Measurements from ENCODE around the gene KCNQ1. TPM values are rescaled to one million over a fixed set of nuclear protein-coding genes. Genes with fewer than 3 reads are reported as not detected.

Gene KCNQ1
- total and polyA plus RNA-seq, 2 of the 13 experiments (the other 11 are each of a cell fraction or from before 2014, with no cell fraction given) = 0.02 to 0.08 TPM

DNA sequence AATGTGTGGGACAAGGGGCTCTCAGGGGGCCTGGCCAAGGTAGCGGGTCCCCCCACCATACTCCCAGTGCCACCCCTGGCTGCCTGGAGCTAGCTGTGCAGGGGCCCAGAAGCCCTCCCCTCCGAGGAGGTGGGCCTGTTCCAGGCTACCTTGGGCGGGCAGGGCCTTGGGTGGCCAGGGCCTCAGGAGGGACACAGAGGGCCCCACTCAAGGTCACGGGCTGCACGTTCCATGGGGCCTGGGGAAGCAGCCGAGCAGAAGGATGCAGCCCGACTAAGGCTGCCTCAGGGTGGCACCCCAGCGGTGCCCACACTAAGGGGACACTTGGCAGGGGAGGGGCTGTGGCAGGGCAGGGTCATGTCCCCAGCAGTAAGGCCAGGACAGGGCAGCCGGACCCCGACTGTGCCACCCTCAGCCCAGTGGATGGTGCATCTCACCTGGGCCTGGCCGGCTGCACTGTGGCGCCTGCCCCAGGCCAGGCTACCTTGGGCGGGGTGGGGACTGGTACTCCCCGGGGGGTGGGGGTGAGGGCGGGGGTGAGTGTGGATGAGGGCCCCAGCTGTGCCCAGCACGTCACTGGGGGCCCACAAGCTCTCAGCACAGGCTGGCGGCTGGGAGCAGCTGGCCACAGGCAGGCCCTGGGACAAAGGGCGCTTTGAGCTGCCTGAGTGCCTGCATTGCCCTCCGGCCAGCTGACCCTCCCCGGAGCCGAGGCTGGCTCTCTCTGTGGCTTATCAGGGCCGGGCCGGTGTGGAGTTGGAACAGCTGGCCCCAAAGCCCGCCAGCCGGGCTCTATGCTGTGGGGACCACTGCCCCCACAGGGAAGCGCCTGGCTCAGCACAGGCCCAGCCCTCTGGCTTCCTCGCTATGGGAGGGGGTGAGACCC lies 117.1 kb downstream of the KCNQ1 start (continued):
- no peak for TF ChIP-seq RARG (CRISPR knock-in tag; IDR thresholded peaks at IDR 0.05; ENCODE audit: low read depth)
- TF ChIP-seq HNRNPLL (IDR thresholded peaks at IDR 0.05; ENCODE audit: low read depth, low read length, poor library complexity, severe bottlenecking) = peak; percentile 24
- TF ChIP-seq NFATC3 (CRISPR knock-in tag; IDR thresholded peaks at IDR 0.05) = no peak
- TF ChIP-seq, protein P1, sequence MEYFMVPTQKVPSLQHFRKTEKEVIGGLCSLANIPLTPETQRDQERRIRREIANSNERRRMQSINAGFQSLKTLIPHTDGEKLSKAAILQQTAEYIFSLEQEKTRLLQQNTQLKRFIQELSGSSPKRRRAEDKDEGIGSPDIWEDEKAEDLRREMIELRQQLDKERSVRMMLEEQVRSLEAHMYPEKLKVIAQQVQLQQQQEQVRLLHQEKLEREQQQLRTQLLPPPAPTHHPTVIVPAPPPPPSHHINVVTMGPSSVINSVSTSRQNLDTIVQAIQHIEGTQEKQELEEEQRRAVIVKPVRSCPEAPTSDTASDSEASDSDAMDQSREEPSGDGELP (IDR thresholded peaks at IDR 0.05; ENCODE audit: borderline replicate concordance, low read depth) = peak; percentile 97
- no peak for TF ChIP-seq SRSF4 (IDR thresholded peaks at IDR 0.05; ENCODE audit: low read depth, low read length, poor library complexity, severe bottlenecking)
- no peak for TF ChIP-seq ZFP36 (IDR thresholded peaks at IDR 0.05; ENCODE audit: borderline replicate concordance, low read depth, low read length, partially characterized antibody)
- no peak for TF ChIP-seq ZNF720 (CRISPR knock-in tag; IDR thresholded peaks at IDR 0.05)
- TF ChIP-seq ZSCAN22 (CRISPR knock-in tag; IDR thresholded peaks at IDR 0.05) = no peak
- TF ChIP-seq, protein P2, sequence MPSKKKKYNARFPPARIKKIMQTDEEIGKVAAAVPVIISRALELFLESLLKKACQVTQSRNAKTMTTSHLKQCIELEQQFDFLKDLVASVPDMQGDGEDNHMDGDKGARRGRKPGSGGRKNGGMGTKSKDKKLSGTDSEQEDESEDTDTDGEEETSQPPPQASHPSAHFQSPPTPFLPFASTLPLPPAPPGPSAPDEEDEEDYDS (CRISPR knock-in tag; IDR thresholded peaks at IDR 0.05) = no peak; the same call in 1 of the 2 replicates
- TF ChIP-seq, protein P3, sequence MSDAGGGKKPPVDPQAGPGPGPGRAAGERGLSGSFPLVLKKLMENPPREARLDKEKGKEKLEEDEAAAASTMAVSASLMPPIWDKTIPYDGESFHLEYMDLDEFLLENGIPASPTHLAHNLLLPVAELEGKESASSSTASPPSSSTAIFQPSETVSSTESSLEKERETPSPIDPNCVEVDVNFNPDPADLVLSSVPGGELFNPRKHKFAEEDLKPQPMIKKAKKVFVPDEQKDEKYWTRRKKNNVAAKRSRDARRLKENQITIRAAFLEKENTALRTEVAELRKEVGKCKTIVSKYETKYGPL (CRISPR knock-in tag; IDR thresholded peaks at IDR 0.05) = no peak
- TF ChIP-seq, protein P4, sequence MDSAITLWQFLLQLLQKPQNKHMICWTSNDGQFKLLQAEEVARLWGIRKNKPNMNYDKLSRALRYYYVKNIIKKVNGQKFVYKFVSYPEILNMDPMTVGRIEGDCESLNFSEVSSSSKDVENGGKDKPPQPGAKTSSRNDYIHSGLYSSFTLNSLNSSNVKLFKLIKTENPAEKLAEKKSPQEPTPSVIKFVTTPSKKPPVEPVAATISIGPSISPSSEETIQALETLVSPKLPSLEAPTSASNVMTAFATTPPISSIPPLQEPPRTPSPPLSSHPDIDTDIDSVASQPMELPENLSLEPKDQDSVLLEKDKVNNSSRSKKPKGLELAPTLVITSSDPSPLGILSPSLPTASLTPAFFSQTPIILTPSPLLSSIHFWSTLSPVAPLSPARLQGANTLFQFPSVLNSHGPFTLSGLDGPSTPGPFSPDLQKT (CRISPR knock-in tag; IDR thresholded peaks at IDR 0.05; ENCODE audit: borderline replicate concordance) = no peak
- no peak for TF ChIP-seq SIX4 (CRISPR knock-in tag; IDR thresholded peaks at IDR 0.05)
- TF ChIP-seq, protein P5, sequence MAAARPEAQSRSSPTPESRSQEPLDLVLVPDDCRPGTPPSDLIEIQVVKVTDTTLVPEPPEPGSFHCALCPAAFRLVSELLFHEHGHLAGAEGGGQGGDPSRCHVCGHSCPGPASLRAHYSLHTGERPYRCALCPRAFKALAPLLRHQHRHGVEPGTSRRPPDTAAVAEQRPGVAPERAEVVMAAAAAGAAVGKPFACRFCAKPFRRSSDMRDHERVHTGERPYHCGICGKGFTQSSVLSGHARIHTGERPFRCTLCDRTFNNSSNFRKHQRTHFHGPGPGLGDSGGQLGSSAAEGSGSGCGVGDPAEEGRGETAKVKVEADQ (CRISPR knock-in tag; IDR thresholded peaks at IDR 0.05; ENCODE audit: borderline replicate concordance) = 0 out of 2 replicates have a peak, but pooled peaks have one; percentile 22
- no peak for TF ChIP-seq NR1H2 (CRISPR knock-in tag; IDR thresholded peaks at IDR 0.05; ENCODE audit: borderline replicate concordance, low read depth)
- TF ChIP-seq GTF2F1 (IDR thresholded peaks at IDR 0.05; ENCODE audit: low read length) = no peak
- TF ChIP-seq, protein P6, sequence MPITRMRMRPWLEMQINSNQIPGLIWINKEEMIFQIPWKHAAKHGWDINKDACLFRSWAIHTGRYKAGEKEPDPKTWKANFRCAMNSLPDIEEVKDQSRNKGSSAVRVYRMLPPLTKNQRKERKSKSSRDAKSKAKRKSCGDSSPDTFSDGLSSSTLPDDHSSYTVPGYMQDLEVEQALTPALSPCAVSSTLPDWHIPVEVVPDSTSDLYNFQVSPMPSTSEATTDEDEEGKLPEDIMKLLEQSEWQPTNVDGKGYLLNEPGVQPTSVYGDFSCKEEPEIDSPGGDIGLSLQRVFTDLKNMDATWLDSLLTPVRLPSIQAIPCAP (CRISPR knock-in tag; IDR thresholded peaks at IDR 0.05; ENCODE audit: low read depth) = no peak
- peak; percentile 79 for TF ChIP-seq RBFOX2 (IDR thresholded peaks at IDR 0.05; ENCODE audit: low read depth, low read length)
- TF ChIP-seq, protein P7, sequence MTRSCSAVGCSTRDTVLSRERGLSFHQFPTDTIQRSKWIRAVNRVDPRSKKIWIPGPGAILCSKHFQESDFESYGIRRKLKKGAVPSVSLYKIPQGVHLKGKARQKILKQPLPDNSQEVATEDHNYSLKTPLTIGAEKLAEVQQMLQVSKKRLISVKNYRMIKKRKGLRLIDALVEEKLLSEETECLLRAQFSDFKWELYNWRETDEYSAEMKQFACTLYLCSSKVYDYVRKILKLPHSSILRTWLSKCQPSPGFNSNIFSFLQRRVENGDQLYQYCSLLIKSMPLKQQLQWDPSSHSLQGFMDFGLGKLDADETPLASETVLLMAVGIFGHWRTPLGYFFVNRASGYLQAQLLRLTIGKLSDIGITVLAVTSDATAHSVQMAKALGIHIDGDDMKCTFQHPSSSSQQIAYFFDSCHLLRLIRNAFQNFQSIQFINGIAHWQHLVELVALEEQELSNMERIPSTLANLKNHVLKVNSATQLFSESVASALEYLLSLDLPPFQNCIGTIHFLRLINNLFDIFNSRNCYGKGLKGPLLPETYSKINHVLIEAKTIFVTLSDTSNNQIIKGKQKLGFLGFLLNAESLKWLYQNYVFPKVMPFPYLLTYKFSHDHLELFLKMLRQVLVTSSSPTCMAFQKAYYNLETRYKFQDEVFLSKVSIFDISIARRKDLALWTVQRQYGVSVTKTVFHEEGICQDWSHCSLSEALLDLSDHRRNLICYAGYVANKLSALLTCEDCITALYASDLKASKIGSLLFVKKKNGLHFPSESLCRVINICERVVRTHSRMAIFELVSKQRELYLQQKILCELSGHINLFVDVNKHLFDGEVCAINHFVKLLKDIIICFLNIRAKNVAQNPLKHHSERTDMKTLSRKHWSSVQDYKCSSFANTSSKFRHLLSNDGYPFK (CRISPR knock-in tag; IDR thresholded peaks at IDR 0.05; ENCODE audit: borderline replicate concordance) = no peak

Measured in HepG2 (cell line).